Body of pancreas (tissue), 4 donors: Measurements from ENCODE around the gene C1orf122.

Source experiments
- POLR2A ChIP-seq, 3 donors: fragments of 450-650 bp; IDR thresholded peaks; one replicate each; pipeline ENCODE4 v1.6.1; 2016; ENCODE audit warnings: antibody characterized with exemption in 3 of 3, mild to moderate bottlenecking in 2 of 3
- TF ChIP-seq, protein P1 (sequence below), 7 experiments: fragments of 450-650 bp in 4 of 7; fragments of 200-600 bp in 3 of 7; sonication (generic) in 3 of 7; IDR thresholded peaks; one replicate each; pipeline ENCODE4 v1.5.1; 2016 to 2019; ENCODE audit warnings: antibody characterized with exemption in 7 of 7

DNA sequence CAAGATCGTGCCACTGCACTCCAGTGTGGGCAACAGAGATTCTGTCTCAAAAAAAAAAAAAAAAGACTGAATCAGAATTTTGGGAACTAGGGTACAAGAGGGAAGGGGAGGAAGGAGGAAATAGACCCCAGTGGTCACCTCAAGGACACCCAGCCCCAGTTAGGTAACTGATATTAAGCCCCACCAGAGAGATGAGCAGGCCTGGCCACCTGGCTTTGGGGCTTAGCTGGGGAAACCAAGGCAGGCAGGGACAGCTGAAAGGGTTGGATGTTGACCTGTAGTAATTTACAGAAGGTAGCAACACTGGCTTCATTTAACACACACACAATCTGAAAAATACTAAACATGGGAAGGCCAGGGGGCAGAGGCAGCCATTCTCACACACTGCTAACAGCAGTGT is 5.2 kb upstream of the C1orf122 start:
- TF ChIP-seq, protein P1, sequence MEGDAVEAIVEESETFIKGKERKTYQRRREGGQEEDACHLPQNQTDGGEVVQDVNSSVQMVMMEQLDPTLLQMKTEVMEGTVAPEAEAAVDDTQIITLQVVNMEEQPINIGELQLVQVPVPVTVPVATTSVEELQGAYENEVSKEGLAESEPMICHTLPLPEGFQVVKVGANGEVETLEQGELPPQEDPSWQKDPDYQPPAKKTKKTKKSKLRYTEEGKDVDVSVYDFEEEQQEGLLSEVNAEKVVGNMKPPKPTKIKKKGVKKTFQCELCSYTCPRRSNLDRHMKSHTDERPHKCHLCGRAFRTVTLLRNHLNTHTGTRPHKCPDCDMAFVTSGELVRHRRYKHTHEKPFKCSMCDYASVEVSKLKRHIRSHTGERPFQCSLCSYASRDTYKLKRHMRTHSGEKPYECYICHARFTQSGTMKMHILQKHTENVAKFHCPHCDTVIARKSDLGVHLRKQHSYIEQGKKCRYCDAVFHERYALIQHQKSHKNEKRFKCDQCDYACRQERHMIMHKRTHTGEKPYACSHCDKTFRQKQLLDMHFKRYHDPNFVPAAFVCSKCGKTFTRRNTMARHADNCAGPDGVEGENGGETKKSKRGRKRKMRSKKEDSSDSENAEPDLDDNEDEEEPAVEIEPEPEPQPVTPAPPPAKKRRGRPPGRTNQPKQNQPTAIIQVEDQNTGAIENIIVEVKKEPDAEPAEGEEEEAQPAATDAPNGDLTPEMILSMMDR (IDR thresholded peaks at IDR 0.05) = no peak
- no peak for TF ChIP-seq POLR2A (IDR thresholded peaks at IDR 0.05)
